HL-60 (cell line): ENCODE data around the gene SCN3A.

Experiments
- DNase-seq, 2 experiments: peaks; one replicate each; pipeline ENCODE4 v3.0.0-alpha.2; 2010 to 2020; ENCODE audit warnings: low read depth in 1 of 2, low spot score in 1 of 2
- H3K27ac ChIP-seq: fragments of 250-450 bp; sonication (Bioruptor Pico); replicated peaks from 2 replicates; pipeline ENCODE4 v1.5.1; 2020; ENCODE audit warnings: mild to moderate bottlenecking, moderate library complexity
- H3K27me3 ChIP-seq: fragments of 250-450 bp; sonication (Bioruptor Pico); 2 replicates; pipeline ENCODE4 v1.5.1; 2021; ENCODE audit warnings: mild to moderate bottlenecking, moderate library complexity; ENCODE audit not compliant: insufficient read depth, poor library complexity, severe bottlenecking
- H3K4me3 ChIP-seq: replicated peaks from 2 replicates; pipeline ENCODE4 v1.5.1; 2011; ENCODE audit warnings: mild to moderate bottlenecking, control low read depth, low read length; ENCODE audit not compliant: insufficient read depth
- GABPA ChIP-seq: IDR thresholded peaks from 2 replicates; pipeline ENCODE4 v1.6.1; 2012; ENCODE audit warnings: low read depth
- POLR2AphosphoS5 ChIP-seq: IDR thresholded peaks from 2 replicates; pipeline ENCODE4 v1.6.1; 2012; ENCODE audit warnings: low read depth
- SPI1 ChIP-seq: IDR thresholded peaks from 2 replicates; pipeline ENCODE4 v1.6.1; 2012; ENCODE audit warnings: low read depth, mild to moderate bottlenecking, borderline replicate concordance
- TF ChIP-seq, protein P1 (sequence below): IDR thresholded peaks from 2 replicates; pipeline ENCODE4 v1.6.1; 2012; ENCODE audit warnings: low read depth; ENCODE audit not compliant: insufficient replicate concordance
- TF ChIP-seq, protein P2 (sequence below): IDR thresholded peaks from one replicate; pipeline ENCODE4 v1.5.1; 2011; ENCODE audit warnings: low read length, control low read depth, inconsistent platforms; ENCODE audit not compliant: insufficient read depth

Gene SCN3A

GRCh38 chr2:165227571-165227970, 23.7 kb upstream of the SCN3A start:
- Histone ChIP-seq H3K4me3 (no peak overlapping the region), H3K27ac (no peak overlapping the region), H3K27me3 (no peaks in the 10 kb centered on the region)
- DNase-seq: no peak
- TF ChIP-seq, protein P1, sequence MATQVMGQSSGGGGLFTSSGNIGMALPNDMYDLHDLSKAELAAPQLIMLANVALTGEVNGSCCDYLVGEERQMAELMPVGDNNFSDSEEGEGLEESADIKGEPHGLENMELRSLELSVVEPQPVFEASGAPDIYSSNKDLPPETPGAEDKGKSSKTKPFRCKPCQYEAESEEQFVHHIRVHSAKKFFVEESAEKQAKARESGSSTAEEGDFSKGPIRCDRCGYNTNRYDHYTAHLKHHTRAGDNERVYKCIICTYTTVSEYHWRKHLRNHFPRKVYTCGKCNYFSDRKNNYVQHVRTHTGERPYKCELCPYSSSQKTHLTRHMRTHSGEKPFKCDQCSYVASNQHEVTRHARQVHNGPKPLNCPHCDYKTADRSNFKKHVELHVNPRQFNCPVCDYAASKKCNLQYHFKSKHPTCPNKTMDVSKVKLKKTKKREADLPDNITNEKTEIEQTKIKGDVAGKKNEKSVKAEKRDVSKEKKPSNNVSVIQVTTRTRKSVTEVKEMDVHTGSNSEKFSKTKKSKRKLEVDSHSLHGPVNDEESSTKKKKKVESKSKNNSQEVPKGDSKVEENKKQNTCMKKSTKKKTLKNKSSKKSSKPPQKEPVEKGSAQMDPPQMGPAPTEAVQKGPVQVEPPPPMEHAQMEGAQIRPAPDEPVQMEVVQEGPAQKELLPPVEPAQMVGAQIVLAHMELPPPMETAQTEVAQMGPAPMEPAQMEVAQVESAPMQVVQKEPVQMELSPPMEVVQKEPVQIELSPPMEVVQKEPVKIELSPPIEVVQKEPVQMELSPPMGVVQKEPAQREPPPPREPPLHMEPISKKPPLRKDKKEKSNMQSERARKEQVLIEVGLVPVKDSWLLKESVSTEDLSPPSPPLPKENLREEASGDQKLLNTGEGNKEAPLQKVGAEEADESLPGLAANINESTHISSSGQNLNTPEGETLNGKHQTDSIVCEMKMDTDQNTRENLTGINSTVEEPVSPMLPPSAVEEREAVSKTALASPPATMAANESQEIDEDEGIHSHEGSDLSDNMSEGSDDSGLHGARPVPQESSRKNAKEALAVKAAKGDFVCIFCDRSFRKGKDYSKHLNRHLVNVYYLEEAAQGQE: no peak
- TF ChIP-seq, protein P2, sequence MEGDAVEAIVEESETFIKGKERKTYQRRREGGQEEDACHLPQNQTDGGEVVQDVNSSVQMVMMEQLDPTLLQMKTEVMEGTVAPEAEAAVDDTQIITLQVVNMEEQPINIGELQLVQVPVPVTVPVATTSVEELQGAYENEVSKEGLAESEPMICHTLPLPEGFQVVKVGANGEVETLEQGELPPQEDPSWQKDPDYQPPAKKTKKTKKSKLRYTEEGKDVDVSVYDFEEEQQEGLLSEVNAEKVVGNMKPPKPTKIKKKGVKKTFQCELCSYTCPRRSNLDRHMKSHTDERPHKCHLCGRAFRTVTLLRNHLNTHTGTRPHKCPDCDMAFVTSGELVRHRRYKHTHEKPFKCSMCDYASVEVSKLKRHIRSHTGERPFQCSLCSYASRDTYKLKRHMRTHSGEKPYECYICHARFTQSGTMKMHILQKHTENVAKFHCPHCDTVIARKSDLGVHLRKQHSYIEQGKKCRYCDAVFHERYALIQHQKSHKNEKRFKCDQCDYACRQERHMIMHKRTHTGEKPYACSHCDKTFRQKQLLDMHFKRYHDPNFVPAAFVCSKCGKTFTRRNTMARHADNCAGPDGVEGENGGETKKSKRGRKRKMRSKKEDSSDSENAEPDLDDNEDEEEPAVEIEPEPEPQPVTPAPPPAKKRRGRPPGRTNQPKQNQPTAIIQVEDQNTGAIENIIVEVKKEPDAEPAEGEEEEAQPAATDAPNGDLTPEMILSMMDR: no peak
- TF ChIP-seq POLR2AphosphoS5: no peak
- TF ChIP-seq GABPA: no peak
- TF ChIP-seq SPI1: no peak

GRCh38 chr2:165224941-165225340, 21.1 kb upstream of the SCN3A start:
- Histone ChIP-seq H3K27ac (no peak overlapping the region), H3K4me3 (no peak overlapping the region), H3K27me3 (no peaks in the 10 kb centered on the region)
- DNase-seq: no peak
- TF ChIP-seq, protein P1: no peak
- TF ChIP-seq, protein P2: no peak
- TF ChIP-seq POLR2AphosphoS5: no peak
- TF ChIP-seq SPI1: no peak

GRCh38 chr2:165219481-165219880, 15.6 kb upstream of the SCN3A start:
- TF ChIP-seq, protein P2: no peak
- TF ChIP-seq POLR2AphosphoS5 (no peak), GABPA (no peak), SPI1 (no peak)
- TF ChIP-seq, protein P1: no peak
- Histone ChIP-seq H3K4me3 (no peak overlapping the region), H3K27ac (no peak overlapping the region), H3K27me3 (no peaks in the 10 kb centered on the region)
- DNase-seq: no peak
